Hindlimb muscle (tissue), 1 donor: ENCODE measurements around the gene DOCK10. TPM values are rescaled to one million over a fixed set of nuclear protein-coding genes. Genes with fewer than 3 reads are reported as not detected.
"Not testable (repeated sequence)": the region's sequence is repeated elsewhere in the genome, so short reads cannot be mapped to it uniquely, and the experiment has no call there.

ENCODE experiments used
- DNase-seq: peaks from one replicate; pipeline ENCODE4 v3.0.0-alpha.2; 2013
- polyA plus RNA-seq: library from polyadenylated mRNA; unstranded; fragments of 120-200 nt; gene quantifications from one replicate; pipeline ENCODE4 v1.2.1, GENCODE V29; 2013; ENCODE audit not compliant: insufficient read length

DOCK10 gene
- polyA plus RNA-seq, 1 donor, result 21.1 TPM

GRCh38 chr2:224943601-224944041 is 98.6 kb downstream of the DOCK10 start:
- DNase-seq, result not testable (repeated sequence)

DNA sequence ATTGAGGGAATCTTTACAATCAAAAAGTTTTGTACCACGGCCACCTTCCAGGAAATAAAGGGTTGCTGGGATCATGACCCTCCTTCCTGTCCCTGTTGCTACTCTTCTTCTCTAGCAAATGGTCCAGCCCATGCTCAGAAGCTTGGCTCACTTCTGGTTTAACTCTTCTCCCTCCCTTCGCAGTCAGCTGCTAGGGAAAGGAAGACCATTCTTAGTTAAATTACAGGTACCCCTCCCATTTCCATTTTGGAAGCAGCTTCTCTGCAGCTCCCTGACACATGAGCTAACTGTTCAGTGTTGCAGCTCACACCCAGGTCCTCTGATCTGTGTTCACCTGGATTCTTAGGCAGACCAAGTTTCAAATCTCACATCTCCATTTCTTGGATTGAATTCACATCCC is 100.3 kb downstream of the DOCK10 start:
- no peak for DNase-seq

DNA sequence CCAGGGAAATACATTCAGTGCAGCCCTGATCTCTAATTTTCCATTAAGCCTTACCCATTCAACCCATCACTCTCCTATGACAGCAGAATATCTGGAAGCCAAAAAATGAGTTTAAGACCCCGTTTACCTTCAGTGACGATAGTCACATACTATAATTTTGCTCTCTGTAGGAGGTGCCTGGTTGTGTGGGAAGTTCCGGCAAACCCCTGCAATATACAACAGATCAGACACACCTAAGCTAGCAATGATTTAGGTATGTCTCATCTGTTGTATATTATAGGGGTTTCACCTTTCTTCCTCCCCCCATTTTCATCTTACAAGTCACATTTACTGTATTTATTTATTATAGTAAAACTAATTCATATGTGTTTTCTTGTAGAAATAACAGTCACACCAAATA is 101.7 kb downstream of the DOCK10 start:
- DNase-seq, result no peak

GRCh38 chr2:224938651-224939182 is 103.6 kb downstream of the DOCK10 start:
- peak; percentile 35 for DNase-seq

DNA sequence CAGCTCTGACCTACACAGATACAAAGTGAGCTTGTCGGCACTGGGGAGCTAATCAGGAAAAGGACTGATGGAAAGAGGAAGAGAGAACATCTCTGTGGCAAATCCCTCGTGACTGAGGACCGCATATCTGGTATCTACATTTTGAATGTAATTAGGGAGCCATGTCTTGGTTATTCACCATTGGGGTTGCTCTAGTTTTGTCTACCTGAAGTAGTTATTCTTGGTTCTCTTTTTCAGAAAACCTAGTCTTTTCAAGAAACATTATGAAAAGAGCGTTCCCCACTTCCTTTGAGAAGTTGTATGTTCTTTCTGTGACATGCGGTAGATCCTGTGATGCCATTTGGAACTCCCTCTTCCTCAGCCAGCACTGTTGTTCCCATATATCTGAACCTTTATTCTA is 104.4 kb downstream of the DOCK10 start:
- DNase-seq, result no peak

DNA sequence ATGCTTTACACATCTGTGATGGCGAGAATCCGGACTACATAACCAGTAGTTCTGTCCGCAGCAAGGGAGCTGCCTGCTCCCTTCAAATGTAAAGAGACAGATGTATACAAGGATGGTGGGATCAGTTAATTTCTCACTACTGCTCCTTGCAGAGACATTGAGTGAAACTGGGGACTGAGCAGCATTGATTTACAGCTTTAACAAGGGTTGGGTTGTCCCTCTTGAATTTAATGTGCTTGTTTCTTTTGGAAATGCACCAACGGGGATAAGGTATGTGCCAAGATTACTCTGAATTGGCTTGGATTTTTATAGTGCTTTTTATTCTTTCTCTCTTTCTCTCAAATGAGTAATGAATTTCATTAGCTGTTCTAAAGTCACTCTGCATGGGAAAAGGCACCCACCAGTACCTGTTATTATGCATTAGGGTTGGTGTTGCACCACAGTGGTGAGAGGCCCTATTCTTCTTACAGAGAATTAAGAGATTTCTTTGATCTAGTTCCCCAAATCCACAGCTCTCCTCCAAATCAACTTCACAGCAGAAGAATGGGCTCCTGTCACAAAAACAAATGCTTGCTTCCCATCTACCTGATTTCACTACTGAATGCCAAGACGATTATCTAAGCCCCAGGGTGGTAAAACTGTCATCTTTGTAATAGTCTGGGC is 107.6 kb downstream of the DOCK10 start:
- DNase-seq, result peak; percentile 56

DNA sequence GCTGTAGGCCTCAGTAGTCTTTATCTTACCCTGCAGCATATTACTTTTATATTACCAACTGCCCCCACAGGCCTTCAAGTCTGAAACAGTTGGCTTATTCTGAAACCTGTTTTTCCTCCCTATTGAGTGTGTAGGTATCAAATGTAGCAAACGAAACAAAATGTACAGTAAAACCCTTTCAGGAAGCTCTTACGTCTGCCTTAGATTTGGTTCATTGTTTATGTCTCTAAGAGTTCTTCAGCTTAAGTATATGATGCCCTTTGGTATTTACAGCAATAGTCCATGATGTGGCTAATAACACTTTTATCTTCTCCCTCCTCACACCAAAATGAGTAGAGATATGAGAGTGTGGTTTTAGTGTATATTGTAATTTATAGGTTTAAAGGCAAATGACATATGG is 108.8 kb downstream of the DOCK10 start:
- no peak for DNase-seq

- no peak for DNase-seq
These were observed 109.7 kb downstream of the DOCK10 start for GRCh38 chr2:224932522-224932921.

- no peak for DNase-seq
These were observed 110.3 kb downstream of the DOCK10 start for GRCh38 chr2:224931956-224932355.

DNA sequence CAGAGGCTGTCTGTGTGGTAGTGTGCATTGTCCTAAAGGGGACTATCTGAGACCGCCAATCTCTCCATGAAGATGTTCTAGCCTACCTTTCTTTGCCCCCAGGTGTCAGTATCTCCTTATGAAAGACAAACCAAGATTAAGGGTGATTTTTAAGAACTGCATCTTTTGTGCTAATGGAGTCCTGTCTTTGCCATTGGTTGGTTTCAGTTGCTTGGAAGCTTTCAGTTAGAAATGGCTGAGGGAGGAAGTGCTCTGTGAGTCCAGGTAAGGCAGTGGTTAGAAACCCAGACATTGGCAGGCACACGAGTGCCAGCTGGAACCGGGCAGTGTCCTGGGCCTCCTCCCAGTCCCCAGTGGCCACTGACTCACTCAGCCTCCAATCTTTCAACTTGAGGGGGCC is 111.3 kb downstream of the DOCK10 start:
- DNase-seq, result no peak

DNA sequence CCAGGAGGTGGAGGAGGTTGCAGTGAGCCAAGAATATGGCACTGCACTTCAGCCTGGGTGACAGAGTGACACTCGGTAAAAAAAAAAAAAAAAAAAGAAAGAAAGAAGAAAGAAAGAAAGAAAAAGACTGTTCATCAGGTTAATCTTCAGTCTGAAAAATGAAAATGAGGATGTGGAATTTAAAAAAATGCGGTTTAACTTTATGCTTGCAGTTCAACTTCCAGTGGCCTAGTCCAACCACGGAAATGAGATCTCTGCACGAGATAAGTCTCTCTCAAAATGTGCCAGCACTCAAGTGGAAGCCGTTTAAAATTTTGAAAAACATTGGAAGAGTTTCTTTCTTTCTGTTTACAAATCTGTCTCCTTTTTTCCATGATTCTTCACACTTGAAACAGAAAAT is 112.1 kb downstream of the DOCK10 start:
- no peak for DNase-seq

GRCh38 chr2:224929512-224929911 is 112.8 kb downstream of the DOCK10 start:
- DNase-seq, result no peak

- DNase-seq, result no peak
These were observed 114.6 kb downstream of the DOCK10 start for GRCh38 chr2:224927646-224928173.

DNA sequence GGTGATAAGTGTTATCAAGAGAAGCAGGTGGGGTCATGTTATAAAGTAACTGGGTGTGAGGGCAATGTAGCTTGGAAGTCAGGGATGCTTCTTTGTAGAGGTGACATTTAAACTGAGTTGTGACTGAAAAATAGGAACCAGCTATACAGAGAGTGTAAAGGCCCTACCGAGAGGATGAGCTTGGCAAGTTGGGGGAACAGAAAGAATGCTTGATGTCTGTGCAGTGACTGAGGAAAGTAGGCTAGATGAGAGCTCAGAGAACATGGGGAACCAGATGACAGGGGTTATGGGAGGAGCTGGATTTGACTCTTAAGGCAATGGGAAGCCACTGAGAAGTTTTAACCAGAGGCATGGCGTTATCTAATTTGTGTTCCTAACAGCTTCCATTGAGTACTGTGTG is 115.3 kb downstream of the DOCK10 start:
- DNase-seq, result no peak

DNA sequence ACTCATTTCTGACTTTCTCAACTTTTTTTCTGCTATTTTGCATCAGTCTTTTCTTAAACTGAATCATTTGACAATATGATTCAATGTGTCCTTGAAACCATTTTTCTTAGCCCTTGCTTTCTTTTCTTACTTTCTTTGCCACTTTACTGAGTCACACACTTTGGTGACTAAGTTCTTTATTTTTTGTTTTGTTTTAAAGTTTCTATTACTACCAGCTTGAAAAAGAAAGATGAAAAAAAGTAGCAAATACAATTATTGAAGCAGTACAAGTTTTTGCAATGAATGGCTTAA is 116.5 kb downstream of the DOCK10 start:
- DNase-seq, result no peak

DNA sequence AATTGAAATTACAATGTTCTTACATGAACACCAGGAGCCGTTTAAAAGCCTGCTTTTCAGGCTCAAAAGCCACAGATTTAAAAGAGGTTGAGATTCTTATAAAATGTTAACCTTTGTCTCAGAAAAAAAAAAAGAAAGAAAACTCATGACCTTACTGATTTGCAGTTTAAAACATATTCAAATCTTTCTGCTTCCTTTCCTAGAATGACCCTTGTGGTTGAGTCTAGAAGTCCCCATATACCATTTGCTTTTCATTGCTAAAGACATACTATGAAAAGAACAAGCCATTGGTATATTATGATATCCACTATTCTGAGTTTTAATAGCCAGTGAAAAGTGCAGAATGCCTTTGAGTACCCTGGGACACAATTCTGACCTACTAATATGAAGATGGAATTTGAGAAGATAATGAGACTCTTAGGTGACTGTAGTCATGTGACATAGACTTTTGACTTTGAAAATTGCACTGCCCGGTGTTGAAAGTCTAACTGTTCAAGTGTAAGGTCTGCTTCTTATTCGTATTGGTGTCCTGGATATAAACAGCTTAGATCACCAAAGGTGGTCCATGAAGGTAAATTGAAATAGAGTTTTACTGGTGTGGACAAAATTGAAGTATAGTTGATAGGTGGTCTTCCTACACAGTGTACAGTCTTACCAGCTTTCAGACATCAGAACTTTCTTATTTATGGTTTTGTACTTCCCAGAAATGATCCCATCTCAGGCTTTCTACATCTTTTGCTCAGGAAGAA is 117.0 kb downstream of the DOCK10 start:
- DNase-seq, result no peak

DNA sequence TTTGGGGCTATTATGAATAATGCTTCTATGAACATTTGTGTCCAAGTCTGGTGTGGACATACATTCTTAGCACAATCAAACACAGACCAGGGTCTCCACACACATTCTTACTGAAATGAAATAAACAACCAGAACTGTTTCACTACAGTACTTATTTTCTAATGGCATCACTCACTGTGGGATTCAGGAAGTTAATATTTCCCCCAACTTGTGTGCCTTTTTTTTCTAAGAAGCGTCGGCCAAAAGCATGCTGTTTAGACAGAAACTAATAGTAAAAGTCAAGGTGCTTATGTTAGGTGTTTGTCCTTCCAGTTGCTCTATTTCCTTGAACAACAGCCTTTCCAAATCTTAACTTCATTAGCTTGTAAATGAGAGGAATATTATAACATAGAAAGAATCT is 117.6 kb downstream of the DOCK10 start:
- no peak for DNase-seq

- no peak for DNase-seq
These were observed 120.0 kb downstream of the DOCK10 start for GRCh38 chr2:224922142-224922727.

DNA sequence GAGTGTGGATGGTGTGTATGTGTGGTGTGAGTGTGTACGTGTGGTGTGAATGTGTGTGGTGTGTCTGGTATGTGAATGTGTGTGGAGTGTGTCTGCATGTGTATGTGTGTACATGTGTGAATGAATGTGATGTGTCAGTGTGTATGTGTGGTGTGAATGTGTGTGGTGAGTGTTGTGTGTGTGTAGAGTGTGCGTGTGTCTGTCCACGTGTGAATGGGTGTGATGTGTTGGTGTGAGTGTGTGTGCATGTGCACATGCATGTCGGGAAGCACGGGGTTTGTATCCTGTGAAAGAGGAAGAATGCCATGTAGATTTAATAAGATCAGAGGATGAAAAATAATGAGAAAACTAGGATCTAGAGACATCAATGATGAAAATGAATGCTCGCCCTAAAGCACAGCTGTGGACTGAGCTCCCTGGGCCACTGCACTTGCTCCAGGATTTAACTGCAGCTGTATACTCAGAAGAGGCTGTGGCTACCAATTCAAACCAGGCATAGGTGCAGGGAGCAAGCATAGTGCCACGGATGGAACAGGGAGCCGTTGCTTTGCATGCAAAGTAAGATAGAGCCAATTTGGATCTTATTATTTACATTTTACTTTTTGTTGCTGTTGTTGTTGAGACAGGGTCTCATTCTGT is 122.7 kb downstream of the DOCK10 start:
- no peak for DNase-seq

DNA sequence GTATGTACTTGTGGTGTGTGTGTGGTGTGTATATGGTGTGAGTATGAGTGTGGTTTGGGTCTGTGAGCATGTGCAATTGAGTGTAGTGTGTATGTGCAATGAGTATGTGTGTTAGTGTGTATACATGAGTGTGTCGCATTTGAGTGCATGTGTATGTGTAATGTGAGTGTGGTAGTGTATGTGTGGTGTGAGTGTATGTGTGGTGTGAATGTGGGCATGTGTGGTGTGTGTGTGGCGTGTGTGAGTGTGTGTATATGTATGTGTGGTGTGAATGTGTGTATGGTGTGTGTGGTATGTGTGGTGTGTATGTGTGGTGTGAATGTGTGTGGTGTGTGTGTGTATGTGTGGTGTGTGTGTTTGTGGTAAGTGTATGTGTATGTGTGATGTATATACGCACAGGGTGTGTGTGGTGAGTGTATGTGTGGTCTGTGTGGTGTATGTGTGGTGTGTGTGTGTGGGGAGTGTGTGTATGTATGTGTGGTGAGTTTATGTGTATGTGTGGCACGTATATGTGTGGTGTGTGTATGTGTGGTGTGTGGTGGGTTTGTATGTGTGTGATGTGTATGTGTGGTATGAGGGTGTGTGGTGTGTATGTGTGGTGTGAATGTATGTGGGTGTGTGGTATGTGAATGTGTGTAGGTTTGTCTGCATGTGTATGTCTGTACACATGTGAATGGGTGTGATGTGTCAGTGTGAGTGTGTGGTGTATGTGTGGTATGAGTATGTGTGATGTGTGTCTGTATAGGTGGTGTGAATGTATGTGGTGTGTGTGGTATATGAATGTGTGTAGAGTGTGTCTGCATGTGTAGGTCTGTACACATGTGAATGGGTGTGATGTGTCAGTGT is 123.4 kb downstream of the DOCK10 start:
- DNase-seq, result no peak

- not testable (repeated sequence) for DNase-seq
These were observed 125.0 kb downstream of the DOCK10 start for GRCh38 chr2:224917246-224917645.

- DNase-seq, result no peak
These were observed 127.1 kb downstream of the DOCK10 start for GRCh38 chr2:224915136-224915535.
